GM12892 (cell line): ENCODE data around the gene ZKSCAN4. TPM values are rescaled to one million over a fixed set of nuclear protein-coding genes. Genes with fewer than 3 reads are reported as not detected.

Source experiments
- DNase-seq: peaks from one replicate; pipeline ENCODE4 v3.0.0; 2011; ENCODE audit not compliant: insufficient read length
- FAIRE-seq: peaks from 2 replicates; lab custom pipeline; 2011; peaks lifted over from hg19 to GRCh38; lab: Jason Lieb, UNC
- POLR2A ChIP-seq: IDR thresholded peaks from 2 replicates; pipeline ENCODE4 v1.6.1; 2011; ENCODE audit warnings: low read depth, low read length, control low read depth
- POLR2AphosphoS5 ChIP-seq: IDR thresholded peaks from 2 replicates; pipeline ENCODE4 v1.6.1; 2011; ENCODE audit warnings: low read depth, low read length, control low read depth
- TAF1 ChIP-seq: IDR thresholded peaks from 2 replicates; pipeline ENCODE4 v1.6.1; 2011; ENCODE audit warnings: low read depth, mild to moderate bottlenecking, control low read depth, low read length, borderline replicate concordance
- polyA plus RNA-seq: library from polyadenylated mRNA; unstranded; fragments of >200 nt; gene quantifications from one replicate; pipeline ENCODE4 v1.2.1, GENCODE V29; 2012; ENCODE audit warnings: missing spikeins, inconsistent platforms; ENCODE audit not compliant: missing spikeins

Gene ZKSCAN4
- polyA plus RNA-seq, result 3.9 TPM

DNA sequence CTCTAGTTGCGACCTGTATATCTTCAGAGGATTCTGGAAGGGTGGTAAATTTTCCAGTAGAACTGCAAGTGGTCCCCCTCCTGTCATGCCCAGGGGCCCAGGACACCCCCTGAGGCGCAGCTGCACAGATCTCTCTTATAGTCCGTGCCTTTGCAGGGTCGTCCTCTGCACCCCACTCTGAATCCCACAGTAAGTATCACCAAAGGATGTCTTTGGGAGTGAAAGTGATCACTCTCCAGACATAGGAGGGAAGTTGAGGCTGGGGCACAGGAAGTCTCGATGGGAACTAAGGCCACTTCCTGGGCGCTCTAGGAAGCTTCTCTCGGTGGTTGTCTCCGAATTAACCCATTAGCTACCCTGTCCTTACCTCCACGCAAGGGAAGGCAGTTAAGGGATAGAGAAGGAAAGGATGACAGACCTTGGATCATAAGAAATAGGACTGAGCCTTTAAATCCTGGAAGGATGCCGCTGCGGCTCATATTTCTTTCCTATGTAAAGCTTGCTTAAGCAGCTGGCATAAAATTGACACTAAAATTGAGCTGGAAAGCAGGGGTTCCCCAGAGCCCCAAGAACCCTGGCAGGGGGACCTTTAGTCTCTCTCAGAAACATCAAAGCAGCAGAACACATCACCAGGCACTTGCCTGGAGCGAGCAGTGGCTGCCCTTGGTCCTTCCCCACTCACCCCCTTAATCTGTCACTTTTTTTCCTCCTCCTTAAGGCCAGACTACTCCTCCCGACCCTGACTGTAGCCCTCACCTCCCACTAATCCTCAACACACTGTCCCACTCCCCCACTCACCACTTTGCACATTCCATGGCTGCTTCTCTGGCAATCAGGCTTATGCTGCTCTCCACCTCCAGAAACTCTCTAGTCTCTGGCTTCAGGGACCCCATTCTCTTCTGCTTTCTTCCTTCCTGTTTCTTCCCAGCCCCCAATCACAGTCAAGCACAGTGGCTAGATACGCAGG, at the start of gene ZKSCAN4:
Gene ZKSCAN4 (minus strand): TSS at position 261 of the 967 bp plus-strand sequence. CDS start 289 bp downstream, outside the sequence.
- FAIRE-seq (peak; percentile 46), DNase-seq (peak; percentile 45)
- peak; percentile 41; the same call in 1 of the 2 replicates for TF ChIP-seq POLR2AphosphoS5
- TF ChIP-seq POLR2A, result peak; percentile 58; the same call in 1 of the 2 replicates
- peak; percentile 65; the same call in 1 of the 2 replicates for TF ChIP-seq TAF1

- DNase-seq (no peak), FAIRE-seq (peak; percentile 27)
- TF ChIP-seq TAF1 (no peak), POLR2AphosphoS5 (no peak), POLR2A (no peak)
Measured at GRCh38 chr6:28296520-28297060, 44.5 kb upstream of the ZKSCAN4 start.

DNA sequence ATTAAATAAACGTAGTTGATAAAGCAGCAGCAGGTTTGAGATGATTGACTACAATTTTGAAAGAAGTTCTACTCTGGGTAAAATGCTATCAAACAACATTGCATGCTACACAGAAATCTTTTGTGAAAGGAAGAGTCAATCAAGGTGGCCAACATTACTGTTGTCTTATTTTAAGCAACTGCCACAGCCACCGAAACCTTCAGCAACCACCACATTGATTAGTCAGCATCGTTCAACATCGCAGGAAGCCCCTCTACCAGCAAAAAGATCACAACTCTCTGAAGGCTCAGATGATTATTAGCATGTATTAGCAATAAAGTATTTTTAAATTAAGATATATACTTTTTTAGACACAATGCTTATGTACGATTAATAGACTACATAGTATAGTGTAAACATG, 43.3 kb upstream of the ZKSCAN4 start:
- TF ChIP-seq TAF1 (no peak), POLR2A (no peak)
- FAIRE-seq (peak; percentile 33), DNase-seq (no peak)

DNA sequence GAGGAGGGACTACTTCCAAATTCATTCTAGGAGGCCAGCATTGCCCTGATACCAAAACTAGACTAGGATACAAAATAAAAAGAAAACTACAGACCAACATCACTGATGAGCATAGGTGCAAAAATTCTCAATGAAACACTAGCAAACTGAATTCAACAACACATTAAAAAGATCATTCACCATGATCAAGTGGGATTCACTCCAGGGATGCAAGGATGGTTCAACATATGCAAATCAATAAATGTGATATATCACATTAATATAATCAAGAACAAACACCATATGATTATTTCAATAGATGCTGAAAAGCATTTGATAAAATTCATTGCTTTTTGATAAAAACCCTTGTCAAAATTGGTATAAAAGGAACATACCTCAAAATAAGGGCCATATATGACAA, 39.5 kb upstream of the ZKSCAN4 start:
- FAIRE-seq (no peak), DNase-seq (no peak)
- TF ChIP-seq POLR2AphosphoS5, result no peak
- no peak for TF ChIP-seq TAF1
- TF ChIP-seq POLR2A, result no peak

DNA sequence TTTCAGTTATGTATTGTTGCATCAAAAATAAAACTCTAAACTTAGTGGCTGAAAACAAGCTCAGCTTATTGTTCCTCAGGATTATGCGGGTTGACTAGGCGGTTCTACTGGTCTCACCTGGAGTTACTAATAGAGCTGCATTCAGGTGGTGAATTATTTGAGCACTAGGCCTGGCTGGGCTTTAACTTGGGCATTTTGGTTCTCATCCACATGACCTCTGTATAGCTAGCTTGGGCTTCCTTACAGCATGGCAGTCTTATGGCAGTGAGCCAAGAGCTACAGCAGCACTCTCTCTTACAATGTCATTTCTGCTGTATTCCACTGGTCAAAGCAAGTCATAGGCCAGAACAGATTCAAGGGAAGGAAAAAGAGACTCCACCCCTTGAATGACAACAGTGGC, 30.9 kb upstream of the ZKSCAN4 start:
- FAIRE-seq (no peak), DNase-seq (no peak)
- TF ChIP-seq TAF1 (no peak), POLR2A (no peak), POLR2AphosphoS5 (no peak)

- peak; percentile 45 for DNase-seq
- TF ChIP-seq TAF1 (peak; percentile 77), POLR2AphosphoS5 (no peak), POLR2A (peak; percentile 73; the same call in 1 of the 2 replicates)
- FAIRE-seq, result peak; percentile 42
Measured at GRCh38 chr6:28281288-28282064, 29.4 kb upstream of the ZKSCAN4 start, which contains the start of gene PGBD1. PGBD1 (plus strand) TSS chr6:28281572; CDS start chr6:28283814, 2,242 bp downstream.

- DNase-seq (no peak), FAIRE-seq (no peak)
- no peak for TF ChIP-seq POLR2AphosphoS5
- no peak for TF ChIP-seq TAF1
- no peak for TF ChIP-seq POLR2A
Measured at GRCh38 chr6:28280595-28281287, 28.7 kb upstream of the ZKSCAN4 start.

- DNase-seq (no peak), FAIRE-seq (no peak)
Measured at GRCh38 chr6:28277746-28278145, 25.7 kb upstream of the ZKSCAN4 start.

GRCh38 chr6:28274888-28275287, 22.8 kb upstream of the ZKSCAN4 start:
- DNase-seq, result no peak
- TF ChIP-seq POLR2A (no peak), POLR2AphosphoS5 (no peak), TAF1 (no peak)
- FAIRE-seq, result no peak

More at GRCh38 chr6:28277746-28278145, 25.7 kb upstream of the ZKSCAN4 start:
- TF ChIP-seq TAF1 (no peak), POLR2A (no peak), POLR2AphosphoS5 (no peak)

- FAIRE-seq (no peak), DNase-seq (no peak)
- no peak for TF ChIP-seq POLR2AphosphoS5
- TF ChIP-seq TAF1, result no peak
- no peak for TF ChIP-seq POLR2A
Measured at GRCh38 chr6:28269492-28269891, 17.4 kb upstream of the ZKSCAN4 start.

DNA sequence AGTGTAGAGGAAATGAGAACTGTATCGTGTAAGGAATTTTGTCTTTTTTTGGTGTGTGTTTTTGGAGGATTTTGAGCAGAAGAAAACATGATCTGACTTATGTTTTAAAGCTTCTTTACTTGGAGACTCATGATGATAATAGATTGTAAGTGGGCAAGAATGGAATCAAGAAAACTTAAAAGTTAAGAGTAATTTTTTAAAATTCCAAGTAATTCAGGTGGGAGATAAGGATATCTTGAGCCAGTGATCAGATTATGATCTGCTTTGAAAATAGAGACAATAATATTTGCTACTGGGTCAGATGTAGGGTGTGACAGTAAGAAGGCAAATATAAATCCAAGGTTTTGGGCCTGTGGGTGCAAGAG, 15.6 kb upstream of the ZKSCAN4 start:
- FAIRE-seq, result no peak
- no peak for DNase-seq

More for the DNA sequence above, 15.6 kb upstream of the ZKSCAN4 start:
- TF ChIP-seq POLR2A (no peak), TAF1 (no peak), POLR2AphosphoS5 (no peak)
